Esophagus squamous epithelium (tissue), 5 donors: ENCODE results near the gene GPNMB. TPM values are rescaled to one million over a fixed set of nuclear protein-coding genes. Genes with fewer than 3 reads are reported as not detected.

Source experiments
- DNase-seq: peaks from one replicate; lab custom pipeline; 2025; lab: John Stamatoyannopoulos, UW
- H3K27ac ChIP-seq, 4 donors: fragments of 200-600 bp; sonication (generic); one replicate each; pipeline ENCODE4 v1.5.1; 2016 to 2019; ENCODE audit warnings: mild to moderate bottlenecking in 1 of 4
- H3K27me3 ChIP-seq, 4 donors: fragments of 200-600 bp; sonication (generic); 1 replicate in 3 of 4; 2 replicates in 1 of 4; pipeline versions ENCODE4 v1.5.1 to v1.6.0; 2017 to 2021; ENCODE audit warnings: antibody characterized with exemption in 1 of 4
- H3K36me3 ChIP-seq, 3 donors: fragments of 200-600 bp; sonication (generic); one replicate each; pipeline ENCODE4 v1.5.1; 2016 to 2019
- H3K4me1 ChIP-seq, 3 donors: fragments of 200-600 bp; sonication (generic); one replicate each; pipeline ENCODE4 v1.5.1; 2017 to 2019
- H3K4me3 ChIP-seq, 4 donors: fragments of 200-600 bp; sonication (generic); 1 replicate in 3 of 4; 2 replicates in 1 of 4; pipeline ENCODE4 v1.5.1; 2016 to 2019; ENCODE audit warnings: mild to moderate bottlenecking in 2 of 4, moderate library complexity in 1 of 4
- H3K9me3 ChIP-seq, 3 donors: fragments of 200-600 bp; sonication (generic); one replicate each; pipeline ENCODE4 v1.5.1; 2016 to 2019
- POLR2A ChIP-seq, 4 donors: fragments of 450-650 bp; IDR thresholded peaks; one replicate each; pipeline ENCODE4 v1.6.1; 2017; ENCODE audit warnings: antibody characterized with exemption in 4 of 4, mild to moderate bottlenecking in 4 of 4, moderate library complexity in 3 of 4
- WGBS, 2 donors: methylation state at CpG; one replicate each; pipeline ENCODE4 v1.1.5; 2018; 5-methylcytosine and 5-hydroxymethylcytosine counted together
- intact Hi-C: fragments of 100-400 bp; cut with DNase I; formaldehyde crosslinking; loops from one replicate; pipeline ENCODE4 v1.15.0; 2022
- total RNA-seq, 4 donors: library from RNA; depleted of rRNA; stranded (reverse); fragments of >200 nt; gene quantifications; one replicate each; pipeline ENCODE4 v1.1.0, GENCODE V29; 2016
- TF ChIP-seq, protein P1 (sequence below), 6 experiments: fragments of 450-650 bp in 4 of 6; fragments of 200-600 bp in 2 of 6; sonication (generic) in 2 of 6; IDR thresholded peaks; one replicate each; pipeline ENCODE4 v1.5.1; 2016 to 2019; ENCODE audit warnings: antibody characterized with exemption in 6 of 6, mild to moderate bottlenecking in 4 of 6, moderate library complexity in 4 of 6
- donor health status: DM: yes; HTN: yes; CAD: no.

GPNMB gene
- total RNA-seq, 4 donors from 2014 or later = 34.5 to 187 (median 107) TPM

DNA sequence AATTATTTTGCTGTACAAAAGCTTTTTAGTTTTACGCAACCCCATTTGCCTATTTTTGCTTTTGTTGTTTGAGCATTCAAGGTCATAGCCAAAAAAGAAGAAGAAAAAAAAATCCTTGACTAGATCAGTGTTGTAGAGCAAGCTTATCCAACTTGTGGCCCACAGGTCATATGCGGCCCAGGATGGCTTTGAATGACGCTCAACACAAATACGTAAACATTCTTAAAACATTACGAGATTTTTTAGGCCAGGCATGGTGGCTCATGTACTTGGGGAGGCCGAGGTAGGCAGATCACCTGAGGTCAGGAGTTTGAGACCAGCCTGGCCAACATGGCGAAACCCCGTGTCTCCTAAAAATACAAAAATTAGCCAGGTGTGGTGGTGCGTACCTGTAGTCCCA, 44.4 kb downstream of the GPNMB start:
- Histone ChIP-seq H3K4me3 (no peak overlapping the region), H3K27ac (no peak overlapping the region), H3K9me3 (no peaks in the 10 kb centered on the region), H3K4me1 (peaks cover 0 to 15% (median 0%) of the 10 kb centered on the region in 3 donors), H3K27me3 (no peaks in the 10 kb centered on the region), H3K36me3 (no peaks in the 10 kb centered on the region)
- DNase-seq = no peak
- WGBS, 2 donors = 94 to 97% methylated on average over 9 of the region's 9 CpGs
- no peak for TF ChIP-seq POLR2A (IDR thresholded peaks at IDR 0.05)
- TF ChIP-seq, protein P1, sequence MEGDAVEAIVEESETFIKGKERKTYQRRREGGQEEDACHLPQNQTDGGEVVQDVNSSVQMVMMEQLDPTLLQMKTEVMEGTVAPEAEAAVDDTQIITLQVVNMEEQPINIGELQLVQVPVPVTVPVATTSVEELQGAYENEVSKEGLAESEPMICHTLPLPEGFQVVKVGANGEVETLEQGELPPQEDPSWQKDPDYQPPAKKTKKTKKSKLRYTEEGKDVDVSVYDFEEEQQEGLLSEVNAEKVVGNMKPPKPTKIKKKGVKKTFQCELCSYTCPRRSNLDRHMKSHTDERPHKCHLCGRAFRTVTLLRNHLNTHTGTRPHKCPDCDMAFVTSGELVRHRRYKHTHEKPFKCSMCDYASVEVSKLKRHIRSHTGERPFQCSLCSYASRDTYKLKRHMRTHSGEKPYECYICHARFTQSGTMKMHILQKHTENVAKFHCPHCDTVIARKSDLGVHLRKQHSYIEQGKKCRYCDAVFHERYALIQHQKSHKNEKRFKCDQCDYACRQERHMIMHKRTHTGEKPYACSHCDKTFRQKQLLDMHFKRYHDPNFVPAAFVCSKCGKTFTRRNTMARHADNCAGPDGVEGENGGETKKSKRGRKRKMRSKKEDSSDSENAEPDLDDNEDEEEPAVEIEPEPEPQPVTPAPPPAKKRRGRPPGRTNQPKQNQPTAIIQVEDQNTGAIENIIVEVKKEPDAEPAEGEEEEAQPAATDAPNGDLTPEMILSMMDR (IDR thresholded peaks at IDR 0.05) = no peak
- intact Hi-C loops = no loop called here

DNA sequence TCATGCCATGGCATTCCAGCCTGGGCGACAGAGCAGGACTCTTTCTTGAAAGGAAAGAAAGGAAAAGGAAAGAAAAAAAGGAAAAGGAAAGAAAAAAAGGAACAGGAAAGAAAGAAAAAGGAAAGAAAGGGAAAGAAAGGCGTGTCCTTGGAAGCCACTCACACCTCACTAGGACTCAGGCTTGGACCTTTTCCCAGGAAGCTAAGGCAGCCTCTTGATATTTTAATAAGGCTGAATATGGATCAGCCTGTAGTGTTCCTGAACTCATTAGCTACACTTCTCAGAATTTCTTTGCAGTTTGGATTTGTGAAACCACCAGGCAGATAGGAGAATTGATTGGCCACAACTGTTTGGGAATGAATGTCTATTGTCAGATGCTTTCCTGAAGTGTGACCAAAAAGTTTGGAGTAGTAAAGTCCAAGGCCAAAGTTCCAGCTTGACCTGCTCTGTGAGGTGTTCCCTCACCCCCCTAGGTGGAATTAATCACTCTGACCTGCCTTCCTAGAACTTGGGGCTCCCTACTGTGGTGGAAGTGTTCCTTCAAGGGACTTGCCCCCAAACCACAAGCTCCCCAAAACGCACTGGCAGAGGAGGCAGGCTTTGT, 45.5 kb downstream of the GPNMB start:
- DNase-seq = no peak
- no peaks in the 10 kb centered on the region for H3K36me3 ChIP-seq
- no peak overlapping the region for H3K27ac ChIP-seq
- peaks cover 0 to 15% (median 0%) of the 10 kb centered on the region in 3 donors for H3K4me1 ChIP-seq
- TF ChIP-seq POLR2A (IDR thresholded peaks at IDR 0.05) = no peak
- TF ChIP-seq, protein P1 (IDR thresholded peaks at IDR 0.05) = no peak
- 72 to 77% methylated on average over 3 of the region's 3 CpGs for WGBS, 2 donors
- no peak overlapping the region for H3K4me3 ChIP-seq
- H3K27me3 ChIP-seq = peaks cover 0 to 4% (median 0%) of the 10 kb centered on the region in 4 donors
- intact Hi-C loops = no loop called here
- no peaks in the 10 kb centered on the region for H3K9me3 ChIP-seq

GRCh38 chr7:23292623-23293022, 46.0 kb downstream of the GPNMB start:
- Histone ChIP-seq H3K9me3 (no peaks in the 10 kb centered on the region), H3K4me1 (peaks cover 0 to 18% (median 0%) of the 10 kb centered on the region in 3 donors), H3K27me3 (peaks cover 0 to 4% (median 0%) of the 10 kb centered on the region in 4 donors), H3K4me3 (no peak overlapping the region), H3K27ac (no peak overlapping the region), H3K36me3 (no peaks in the 10 kb centered on the region)
- intact Hi-C loops = no loop called here
- DNase-seq = no peak
- TF ChIP-seq, protein P1 (IDR thresholded peaks at IDR 0.05) = no peak
- no peak for TF ChIP-seq POLR2A (IDR thresholded peaks at IDR 0.05)
- 95 to 100% methylated on average over 4 of the region's 4 CpGs for WGBS, 2 donors

GRCh38 chr7:23293500-23294073, 47.0 kb downstream of the GPNMB start:
- 70 to 78% methylated on average over 9 to 10 of the region's 12 CpGs for WGBS, 2 donors
- Histone ChIP-seq H3K27me3 (peaks cover 0 to 4% (median 0%) of the 10 kb centered on the region in 4 donors), H3K4me1 (peaks cover 3 to 27% (median 6%) of the 10 kb centered on the region in 3 donors), H3K36me3 (no peaks in the 10 kb centered on the region), H3K9me3 (no peaks in the 10 kb centered on the region), H3K27ac (no peak overlapping the region), H3K4me3 (no peak overlapping the region)
- intact Hi-C loops = no loop called here
- no peak for DNase-seq
- no peak for TF ChIP-seq POLR2A (IDR thresholded peaks at IDR 0.05)
- TF ChIP-seq, protein P1 (IDR thresholded peaks at IDR 0.05) = no peak
